HG02759 (cell line): ENCODE measurements around the gene TNPO3.
"Not testable (repeated sequence)": the region's sequence is repeated elsewhere in the genome, so short reads cannot be mapped to it uniquely, and the experiment has no call there.

Experiments
- ATAC-seq: cut with Tn5 transposase; IDR thresholded peaks from one replicate; pipeline ENCODE4 v1.9.1; 2021; ENCODE audit warnings: mild to moderate bottlenecking, moderate library complexity; ENCODE audit not compliant: unreplicated experiment

Gene TNPO3

GRCh38 chr7:128968624-128969023 lies 86.3 kb downstream of the TNPO3 start:
- ATAC-seq, result no peak

DNA sequence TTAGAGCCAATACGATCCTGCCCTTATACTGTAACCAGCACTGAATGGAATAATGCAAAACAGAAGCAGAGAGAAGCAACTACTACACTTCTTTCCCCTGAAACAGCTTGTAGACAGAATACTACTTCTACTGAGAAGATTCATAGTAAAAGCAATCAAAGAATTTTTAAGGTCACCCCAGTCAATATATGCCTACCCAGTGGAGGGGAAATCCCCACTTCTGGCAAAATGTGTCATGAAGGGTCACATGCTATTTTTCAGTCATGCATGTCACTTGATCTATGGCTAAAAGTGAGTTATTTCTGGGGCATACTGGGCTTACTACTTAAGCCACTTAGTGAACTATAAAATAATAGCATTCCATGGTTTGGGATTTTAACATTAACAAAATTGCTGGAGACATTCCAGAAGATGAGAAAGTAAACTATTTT lies 91.6 kb downstream of the TNPO3 start:
- peak; percentile 86 for ATAC-seq

GRCh38 chr7:128962899-128963298 lies 92.0 kb downstream of the TNPO3 start:
- ATAC-seq, result peak; percentile 35

- no peak for ATAC-seq
These were observed 93.8 kb downstream of the TNPO3 start for GRCh38 chr7:128961030-128961659.

DNA sequence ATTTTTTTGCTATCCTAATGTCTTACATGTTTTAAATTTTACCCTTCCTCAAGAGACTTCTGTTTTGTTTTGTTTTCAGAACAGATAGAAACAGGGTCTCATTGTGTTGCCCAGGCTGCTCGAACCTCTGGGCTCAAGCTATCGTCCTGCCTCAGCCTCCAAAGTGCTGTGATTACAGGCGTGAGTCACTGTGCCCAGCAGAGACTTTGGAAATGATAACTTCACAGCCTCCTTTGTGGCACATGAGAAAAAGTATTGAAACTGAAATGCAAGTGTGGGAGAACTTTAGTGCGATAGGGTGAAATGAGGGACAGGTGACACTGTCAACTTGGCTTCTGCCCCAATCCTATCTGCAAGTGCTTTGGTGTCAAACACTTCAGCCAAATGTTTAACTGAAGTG lies 95.6 kb downstream of the TNPO3 start:
- ATAC-seq, result no peak

- no peak for ATAC-seq
These were observed 98.9 kb downstream of the TNPO3 start for GRCh38 chr7:128955981-128956380.

DNA sequence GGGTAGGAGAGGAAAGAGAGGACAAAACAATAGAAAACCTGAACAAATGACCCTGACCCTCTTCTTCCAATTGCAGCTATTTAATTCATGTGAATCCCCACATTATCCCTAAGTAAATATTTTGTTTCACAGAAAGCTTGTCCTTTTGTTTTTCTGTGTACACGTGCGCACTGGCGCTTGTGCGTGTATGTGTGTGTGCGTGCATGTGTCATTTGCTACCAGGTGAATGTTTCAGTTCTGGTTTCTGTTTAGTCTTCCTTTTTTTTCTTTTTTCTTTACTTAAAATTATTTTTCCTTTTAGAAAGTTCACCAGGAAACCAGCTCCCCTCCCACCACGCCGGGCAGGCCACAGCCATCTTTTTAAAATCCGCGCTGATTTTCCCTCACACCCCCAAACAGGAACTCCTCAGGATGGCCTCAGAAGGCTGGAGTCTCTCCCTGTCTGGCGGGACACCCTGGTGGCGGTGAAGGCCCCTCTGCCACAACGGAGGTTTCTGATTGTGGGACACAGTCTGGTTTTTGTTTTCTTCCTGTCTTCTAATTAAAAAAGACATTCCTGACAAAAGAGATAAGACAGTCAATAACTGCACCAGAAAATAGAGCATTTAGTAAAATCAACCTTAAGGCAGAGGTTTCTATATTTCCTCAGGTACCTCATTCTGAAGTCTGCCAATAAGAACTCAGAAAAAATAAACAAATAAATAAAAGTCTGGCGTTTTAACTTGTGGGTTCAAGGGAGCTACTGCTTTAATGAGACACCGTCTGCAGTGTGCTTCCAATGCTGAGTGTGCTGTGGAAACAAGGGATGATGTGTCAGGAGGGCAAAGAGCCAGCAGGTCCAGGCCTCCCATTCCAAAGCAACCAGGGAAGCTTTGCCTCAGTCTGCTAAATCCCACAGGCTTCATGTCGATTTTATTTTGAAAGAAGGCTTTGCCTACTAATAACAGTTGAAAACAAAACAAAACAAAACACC lies 99.8 kb downstream of the TNPO3 start:
- ATAC-seq, result peak; percentile 73

DNA sequence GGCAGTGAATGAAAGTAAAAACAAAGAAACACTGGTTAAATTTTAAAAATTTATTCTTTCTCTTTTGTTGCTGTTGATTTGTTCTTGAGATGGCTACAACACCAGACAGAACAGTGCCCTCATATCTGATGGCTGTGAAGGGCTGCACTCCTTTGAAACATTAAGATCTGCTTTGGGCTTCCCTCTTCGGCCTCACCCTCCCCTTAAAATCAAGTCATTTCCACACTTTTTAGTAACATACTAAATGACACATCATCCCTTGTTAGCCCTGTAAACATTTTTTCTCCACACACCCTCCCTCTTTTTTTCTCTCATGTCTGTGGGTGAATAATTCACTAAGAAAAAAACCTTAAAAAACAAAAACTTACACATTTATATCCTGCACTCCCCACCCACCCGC lies 100.8 kb downstream of the TNPO3 start:
- peak; percentile 8 for ATAC-seq

DNA sequence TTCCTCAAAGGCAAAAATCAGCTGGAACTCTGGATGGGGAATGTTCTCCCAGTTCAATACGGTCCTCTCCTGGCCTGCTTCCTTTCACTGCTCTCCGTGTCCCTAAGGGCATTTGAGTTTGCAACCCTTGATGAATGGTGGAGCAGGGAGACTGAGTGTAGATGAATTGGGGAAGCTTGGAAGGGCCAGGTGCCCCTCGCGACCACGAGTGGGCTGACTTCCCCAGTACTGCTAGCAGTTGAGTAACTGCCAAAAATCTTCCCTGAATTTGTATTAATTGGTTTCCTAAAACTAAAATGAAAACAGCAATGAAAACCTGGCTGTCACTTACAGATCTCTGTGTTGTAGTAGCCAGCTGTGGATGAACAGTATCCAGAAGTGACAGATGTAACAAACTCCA lies 103.6 kb downstream of the TNPO3 start:
- no peak for ATAC-seq

DNA sequence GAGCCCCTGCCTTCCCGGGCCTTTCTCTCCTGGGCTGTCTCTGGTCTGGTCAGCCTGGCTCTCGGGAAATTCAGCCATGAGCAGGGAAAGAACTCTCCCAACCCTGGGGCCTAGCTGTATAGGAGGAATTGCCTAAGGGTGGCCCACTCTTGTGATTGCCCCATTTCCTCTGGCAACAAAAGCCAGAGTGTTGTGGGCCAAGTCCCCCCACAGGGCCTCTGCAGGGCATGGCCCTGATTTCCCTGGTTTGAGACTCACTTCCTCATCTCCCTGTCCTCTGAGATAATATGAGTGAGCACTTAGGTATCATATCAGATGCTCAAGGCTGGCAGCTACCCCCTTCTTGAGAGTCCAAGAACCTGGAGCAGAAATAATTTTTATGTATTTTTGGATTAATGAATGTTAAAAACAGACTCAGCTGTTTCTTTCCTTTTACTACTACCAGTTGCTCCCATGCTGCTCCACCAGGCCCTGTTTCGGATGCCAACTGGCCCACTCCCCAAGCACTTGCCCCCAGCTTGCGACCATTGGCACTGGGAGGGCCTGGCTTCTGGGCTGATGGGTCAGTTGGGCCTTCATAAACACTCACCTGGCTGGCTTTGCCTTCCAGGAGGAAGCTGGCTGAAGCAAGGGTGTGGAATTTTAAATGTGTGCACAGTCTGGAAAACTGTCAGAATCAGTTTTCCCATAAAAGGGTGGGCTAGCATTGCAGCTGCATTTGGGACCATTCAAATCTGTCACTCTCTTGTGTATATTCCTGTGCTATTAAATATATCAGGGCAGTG lies 105.7 kb downstream of the TNPO3 start:
- ATAC-seq, result no peak

DNA sequence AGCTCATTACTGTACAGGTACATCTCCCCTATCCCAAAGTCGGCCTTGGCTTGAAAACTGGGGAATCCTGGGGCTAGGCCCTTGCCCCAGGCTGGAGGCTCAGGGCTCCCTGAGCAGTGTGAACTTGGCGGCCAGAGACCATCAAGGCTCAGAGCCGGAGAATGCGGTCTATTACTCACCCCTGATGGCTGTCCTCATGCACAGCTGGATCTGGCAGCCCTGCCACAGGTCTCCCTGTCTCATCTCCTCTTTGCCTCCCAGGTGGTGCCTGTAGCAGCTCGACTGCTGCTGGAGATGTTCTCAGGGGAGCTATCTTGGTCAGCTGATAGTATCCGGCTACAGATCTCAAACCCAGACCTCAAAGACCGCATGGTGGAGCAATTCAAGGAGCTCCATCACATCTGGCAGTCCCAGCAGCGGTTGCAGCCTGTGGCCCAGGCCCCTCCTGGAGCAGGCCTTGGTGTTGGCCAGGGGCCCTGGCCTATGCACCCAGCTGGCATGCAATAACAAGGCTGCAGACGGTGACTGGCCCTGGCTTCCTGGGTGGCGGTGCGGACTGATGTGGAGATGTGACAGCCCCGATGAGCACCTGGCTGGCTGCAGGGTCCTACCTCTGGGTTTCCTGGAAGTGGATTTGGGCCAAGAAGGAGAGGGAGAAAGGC lies 106.5 kb downstream of the TNPO3 start:
- ATAC-seq, result no peak

DNA sequence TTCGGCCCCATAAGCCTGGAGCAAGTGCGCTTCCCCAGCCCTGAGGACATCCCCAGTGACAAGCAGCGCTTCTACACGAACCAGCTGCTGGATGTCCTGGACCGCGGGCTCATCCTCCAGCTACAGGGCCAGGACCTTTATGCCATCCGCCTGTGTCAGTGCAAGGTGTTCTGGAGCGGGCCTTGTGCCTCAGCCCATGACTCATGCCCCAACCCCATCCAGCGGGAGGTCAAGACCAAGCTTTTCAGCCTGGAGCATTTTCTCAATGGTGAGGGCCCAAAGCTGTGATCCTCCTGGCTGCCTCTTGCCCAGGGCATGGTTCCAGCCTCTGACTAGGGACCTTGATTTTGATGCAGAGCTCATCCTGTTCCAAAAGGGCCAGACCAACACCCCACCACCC lies 107.1 kb downstream of the TNPO3 start:
- no peak for ATAC-seq

- no peak for ATAC-seq
These were observed 107.7 kb downstream of the TNPO3 start for GRCh38 chr7:128946936-128947830.

DNA sequence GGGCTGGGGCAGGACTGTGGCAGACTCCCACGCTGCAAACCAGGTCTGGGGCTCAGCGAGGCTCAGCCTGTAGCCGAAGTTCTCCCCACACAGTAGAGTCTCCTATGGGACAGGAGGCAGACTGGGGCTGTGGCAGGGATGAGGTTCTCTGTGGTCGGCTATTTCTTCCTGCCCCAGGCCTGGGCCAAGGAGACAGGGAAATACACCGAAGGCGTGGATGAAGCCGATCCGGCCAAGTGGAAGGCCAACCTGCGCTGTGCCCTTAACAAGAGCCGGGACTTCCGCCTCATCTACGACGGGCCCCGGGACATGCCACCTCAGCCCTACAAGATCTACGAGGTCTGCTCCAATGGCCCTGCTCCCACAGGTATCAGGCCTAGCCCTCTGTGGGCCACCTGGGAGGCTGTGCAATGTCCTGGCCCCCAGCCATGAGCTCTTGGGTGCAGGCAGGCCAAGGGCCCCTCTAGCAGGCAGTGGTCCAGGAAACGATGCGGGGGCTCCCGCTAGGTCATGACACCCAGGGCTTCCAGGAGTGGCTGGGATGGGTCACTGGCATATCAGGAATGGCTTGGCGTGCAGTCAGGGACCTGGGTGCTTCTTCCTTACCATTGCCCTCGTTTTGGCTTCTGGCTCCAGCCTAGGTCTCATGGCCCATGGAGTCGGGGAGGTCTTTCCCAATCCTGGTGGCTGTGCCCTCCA lies 109.1 kb downstream of the TNPO3 start:
- no peak for ATAC-seq

- ATAC-seq, result no peak
These were observed 110.2 kb downstream of the TNPO3 start for GRCh38 chr7:128944487-128945236.

GRCh38 chr7:128943251-128943650 lies 111.7 kb downstream of the TNPO3 start:
- ATAC-seq, result not testable (repeated sequence)

GRCh38 chr7:128941946-128942526 lies 112.9 kb downstream of the TNPO3 start:
- no peak for ATAC-seq

DNA sequence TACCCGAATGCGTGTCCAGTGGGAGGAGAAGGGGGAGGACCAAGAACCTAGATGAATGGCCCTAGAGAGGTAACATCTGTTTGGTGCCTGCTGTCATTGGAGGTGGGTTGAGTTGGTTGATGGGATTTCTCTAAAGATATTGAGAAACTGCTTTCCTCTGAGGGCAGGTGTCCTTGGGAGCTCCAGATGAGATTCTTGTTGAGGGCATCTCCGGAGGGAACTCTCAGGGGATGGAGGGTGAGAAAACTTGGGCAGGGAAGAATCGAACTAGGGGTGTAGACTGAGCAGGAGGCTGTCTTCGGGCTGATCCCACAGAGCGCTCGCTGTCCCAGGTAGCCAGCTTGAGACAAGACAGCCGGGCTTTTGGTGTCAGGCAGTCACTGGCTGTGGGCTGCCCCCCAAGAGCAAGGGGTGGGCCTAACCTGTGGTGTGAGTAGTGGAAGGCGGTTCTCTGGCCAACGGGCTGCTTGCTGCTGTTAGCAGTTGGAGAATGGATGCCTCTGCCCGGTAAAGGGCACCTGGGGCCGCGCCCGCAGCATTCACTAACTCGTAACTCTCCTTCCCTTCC lies 113.5 kb downstream of the TNPO3 start:
- no peak for ATAC-seq
